GM21423 (cell line): Measurements from ENCODE around the gene NDUFAF5.

ENCODE experiments used
- ATAC-seq: cut with Tn5 transposase; IDR thresholded peaks from one replicate; pipeline ENCODE4 v1.9.1; 2021; ENCODE audit warnings: mild to moderate bottlenecking, moderate library complexity; ENCODE audit not compliant: unreplicated experiment

The NDUFAF5 gene

DNA sequence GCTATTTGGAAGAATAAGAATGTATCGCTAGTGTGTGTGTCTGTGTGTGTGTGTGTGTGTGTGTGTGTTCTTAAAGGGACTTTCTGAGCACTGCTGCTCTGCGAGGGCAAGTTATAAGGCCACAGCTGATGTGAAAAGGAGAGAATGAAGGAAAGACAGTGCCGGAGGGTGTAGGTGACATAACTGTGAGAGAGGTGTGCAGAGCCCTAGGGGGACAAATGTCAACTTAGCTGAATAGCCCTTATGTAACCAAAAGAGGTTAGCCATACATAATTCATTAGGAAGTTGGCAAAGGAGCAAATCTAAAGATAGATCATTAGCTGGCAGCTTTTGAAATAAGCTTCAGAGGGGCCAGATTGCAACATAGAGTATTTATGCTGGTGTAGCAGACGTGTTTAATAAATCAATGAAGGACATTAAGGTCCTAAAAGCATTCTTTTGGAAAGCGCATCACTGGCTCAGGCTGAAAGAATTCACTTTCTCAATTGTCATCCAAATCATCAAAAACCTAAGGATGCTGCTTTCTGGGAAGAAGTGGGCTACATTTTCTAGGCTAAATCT lies 81.0 kb downstream of the NDUFAF5 start:
- ATAC-seq: no peak

DNA sequence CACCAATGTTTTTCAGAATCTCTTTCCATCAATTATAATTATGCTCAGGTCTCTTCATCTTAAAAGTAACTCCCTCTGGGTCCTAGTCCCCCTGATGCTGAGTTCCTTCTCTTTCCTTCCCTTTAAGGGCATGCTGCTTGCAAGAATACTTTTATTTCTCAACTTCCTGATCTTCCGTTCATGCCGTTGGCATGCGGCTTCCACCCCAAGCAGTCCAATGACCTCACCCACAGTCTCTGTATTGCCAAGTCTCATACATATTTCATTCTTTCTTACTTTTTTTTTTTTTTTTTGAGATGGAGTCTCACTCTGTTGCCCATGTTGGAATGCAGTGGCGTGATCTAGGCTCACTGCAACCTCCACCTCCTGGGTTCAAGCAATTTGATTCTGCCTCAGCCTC lies 83.5 kb downstream of the NDUFAF5 start:
- ATAC-seq: no peak

DNA sequence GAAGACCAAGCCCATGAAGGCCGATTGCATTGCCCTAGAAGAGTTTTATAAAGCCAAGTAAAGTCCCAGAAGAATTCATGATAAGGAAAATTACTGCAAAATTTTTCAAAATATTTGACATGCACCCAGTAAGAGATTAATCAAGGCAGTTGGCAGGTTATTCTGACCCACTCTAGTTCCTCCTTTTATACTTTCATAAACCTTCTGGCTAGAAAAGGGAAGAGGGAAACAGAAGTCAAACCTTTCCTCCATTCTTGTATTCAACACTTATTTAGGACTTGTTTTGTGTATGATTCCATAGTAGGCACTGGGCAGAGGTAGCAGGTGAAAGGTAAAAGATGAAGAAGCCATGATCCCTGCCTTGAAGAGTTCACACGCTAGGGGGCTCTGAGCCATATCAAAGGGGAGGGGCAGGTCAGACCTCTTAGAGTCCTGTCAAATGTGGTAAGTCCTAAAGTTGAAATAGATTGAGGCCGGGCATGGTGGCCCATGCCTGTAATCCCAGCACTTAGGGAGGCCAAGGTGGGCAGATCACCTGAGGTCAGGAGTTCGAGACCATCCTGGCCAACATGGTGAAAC lies 85.4 kb downstream of the NDUFAF5 start:
- no peak for ATAC-seq
